GM12874 (cell line): ENCODE data around the gene ITPRIPL1.

ENCODE experiments used
- CTCF ChIP-seq: IDR thresholded peaks from 2 replicates; pipeline ENCODE4 v1.5.1; 2011; ENCODE audit warnings: low read depth, mild to moderate bottlenecking, control low read depth, low read length, moderate library complexity; ENCODE audit not compliant: insufficient read depth

ITPRIPL1 gene

GRCh38 chr2:96325884-96326255 is 753 bp downstream of the ITPRIPL1 start:
- TF ChIP-seq CTCF = no peak

GRCh38 chr2:96326564-96326963 is 1.4 kb downstream of the ITPRIPL1 start:
- TF ChIP-seq CTCF = no peak

- TF ChIP-seq CTCF = no peak
Observed at GRCh38 chr2:96326990-96327820, 2.1 kb downstream of the ITPRIPL1 start.

GRCh38 chr2:96329456-96329855 is 4.3 kb downstream of the ITPRIPL1 start:
- no peak for TF ChIP-seq CTCF

GRCh38 chr2:96329874-96330273 is 4.8 kb downstream of the ITPRIPL1 start:
- no peak for TF ChIP-seq CTCF

GRCh38 chr2:96330407-96330806 is 5.3 kb downstream of the ITPRIPL1 start:
- no peak for TF ChIP-seq CTCF

GRCh38 chr2:96333708-96334107 is 8.6 kb downstream of the ITPRIPL1 start:
- no peak for TF ChIP-seq CTCF
